Measurements from ENCODE around the gene RPS6KA5.
A peak's percentile ranks its signal among the peaks of the same experiment; 100 is the strongest.
"Not testable (repeated sequence)": the region's sequence is repeated elsewhere in the genome, so short reads cannot be mapped to it uniquely, and the experiment has no call there.

The RPS6KA5 gene

GRCh38 chr14:91065266-91065665 is 4.8 kb upstream of the RPS6KA5 start:
- DNase-seq (ENCODE audit: low spot score) = no peak

- no peak for DNase-seq (ENCODE audit: low spot score)
Observed at GRCh38 chr14:91063119-91063518, 2.7 kb upstream of the RPS6KA5 start.

- DNase-seq (ENCODE audit: low spot score) = no peak
Observed at GRCh38 chr14:91062600-91062999, 2.2 kb upstream of the RPS6KA5 start.

GRCh38 chr14:91061056-91061887 is 831 bp upstream of the RPS6KA5 start:
- DNase-seq (ENCODE audit: low spot score) = no peak

- DNase-seq (ENCODE audit: low spot score) = peak; percentile 31
Observed at GRCh38 chr14:91059576-91060350, 678 bp downstream of the RPS6KA5 start.

GRCh38 chr14:91058042-91058581 is 2.3 kb downstream of the RPS6KA5 start:
- no peak for DNase-seq (ENCODE audit: low spot score)

GRCh38 chr14:91056361-91056760 is 4.1 kb downstream of the RPS6KA5 start:
- no peak for DNase-seq (ENCODE audit: low spot score)

- no peak for DNase-seq (ENCODE audit: low spot score)
Observed at GRCh38 chr14:91055016-91055415, 5.4 kb downstream of the RPS6KA5 start.

GRCh38 chr14:91048676-91049075 is 11.8 kb downstream of the RPS6KA5 start:
- no peak for DNase-seq (ENCODE audit: low spot score)

- DNase-seq (ENCODE audit: low spot score) = no peak
Observed at GRCh38 chr14:91048265-91048664, 12.2 kb downstream of the RPS6KA5 start.

GRCh38 chr14:91047174-91047753 is 13.2 kb downstream of the RPS6KA5 start:
- DNase-seq (ENCODE audit: low spot score) = no peak

GRCh38 chr14:91046488-91047072 is 13.9 kb downstream of the RPS6KA5 start:
- DNase-seq (ENCODE audit: low spot score) = no peak

- DNase-seq (ENCODE audit: low spot score) = no peak
Observed at GRCh38 chr14:91041450-91041849, 19.0 kb downstream of the RPS6KA5 start.

- DNase-seq (ENCODE audit: low spot score) = no peak
Observed at GRCh38 chr14:91040545-91040944, 19.9 kb downstream of the RPS6KA5 start.

GRCh38 chr14:91038439-91038838 is 22.0 kb downstream of the RPS6KA5 start:
- DNase-seq (ENCODE audit: low spot score) = no peak

- DNase-seq (ENCODE audit: low spot score) = no peak
Observed at GRCh38 chr14:91036741-91037469, 23.5 kb downstream of the RPS6KA5 start.

GRCh38 chr14:91035855-91036254 is 24.6 kb downstream of the RPS6KA5 start:
- no peak for DNase-seq (ENCODE audit: low spot score)

GRCh38 chr14:91034379-91034778 is 26.1 kb downstream of the RPS6KA5 start:
- DNase-seq (ENCODE audit: low spot score) = not testable (repeated sequence)

- no peak for DNase-seq (ENCODE audit: low spot score)
Observed at GRCh38 chr14:91032248-91032647, 28.2 kb downstream of the RPS6KA5 start.

GRCh38 chr14:91031666-91032065 is 28.8 kb downstream of the RPS6KA5 start:
- no peak for DNase-seq (ENCODE audit: low spot score)

GRCh38 chr14:91029456-91030217 is 30.8 kb downstream of the RPS6KA5 start:
- no peak for DNase-seq (ENCODE audit: low spot score)
